GM23338 (cell line): Measurements from ENCODE around the gene EPHA8. TPM values are rescaled to one million over a fixed set of nuclear protein-coding genes. Genes with fewer than 3 reads are reported as not detected.

ENCODE experiments used
- ATAC-seq: fragments of 200-7000 bp; cut with Tn5 transposase; 3 replicates; pipeline ENCODE4 v1.9.1; 2020
- DNase-seq: peaks from one replicate; pipeline ENCODE4 v3.0.0-alpha.2; 2015; ENCODE audit warnings: low spot score
- H2AFZ ChIP-seq: fragments of 200-600 bp; sonication (generic); 2 replicates; pipeline ENCODE4 v1.8.0; 2016; ENCODE audit warnings: antibody characterized with exemption, mild to moderate bottlenecking, moderate library complexity
- H3F3A ChIP-seq: fragments of 200-600 bp; sonication (generic); replicated peaks from 2 replicates; pipeline ENCODE4 v1.8.0; 2017; ENCODE audit warnings: antibody characterized with exemption, mixed run types, low read depth
- H3K27ac ChIP-seq: fragments of 200-600 bp; sonication (generic); 2 replicates; pipeline ENCODE4 v1.6.1; 2016; ENCODE audit warnings: low read depth
- H3K27me3 ChIP-seq: fragments of 200-600 bp; sonication (generic); 2 replicates; pipeline ENCODE4 v1.8.0; 2016; ENCODE audit warnings: mild to moderate bottlenecking, mixed run types, moderate library complexity; ENCODE audit not compliant: insufficient read depth
- H3K36me3 ChIP-seq: fragments of 200-600 bp; sonication (generic); 2 replicates; pipeline ENCODE4 v1.8.0; 2016; ENCODE audit warnings: mild to moderate bottlenecking; ENCODE audit not compliant: insufficient read depth
- H3K4me1 ChIP-seq: fragments of 200-600 bp; sonication (generic); 2 replicates; pipeline ENCODE4 v1.8.0; 2016; ENCODE audit warnings: mild to moderate bottlenecking, moderate library complexity; ENCODE audit not compliant: insufficient read depth
- H3K4me2 ChIP-seq: fragments of 200-600 bp; sonication (generic); 2 replicates; pipeline ENCODE4 v1.7.1; 2017; ENCODE audit warnings: mixed run types
- H3K4me3 ChIP-seq: fragments of 200-600 bp; sonication (generic); 2 replicates; pipeline ENCODE4 v1.6.1; 2016; ENCODE audit warnings: mixed run types
- H3K79me2 ChIP-seq: fragments of 200-600 bp; sonication (generic); replicated peaks from 2 replicates; pipeline ENCODE4 v1.8.0; 2017; ENCODE audit warnings: mild to moderate bottlenecking; ENCODE audit not compliant: insufficient read depth
- H3K9me2 ChIP-seq: fragments of 200-600 bp; sonication (generic); 2 replicates; pipeline ENCODE4 v1.8.0; 2017; ENCODE audit not compliant: insufficient read depth
- H4K20me1 ChIP-seq: fragments of 200-600 bp; sonication (generic); replicated peaks from 2 replicates; pipeline ENCODE4 v1.8.0; 2017; ENCODE audit warnings: mild to moderate bottlenecking; ENCODE audit not compliant: insufficient read depth
- H3K27ac Mint-ChIP-seq: 2 replicates; pipeline ENCODE4 v1.8.0; 2020; ENCODE audit warnings: inconsistent platforms, mild to moderate bottlenecking, moderate library complexity, mixed read lengths
- H3K27me3 Mint-ChIP-seq: 3 replicates; pipeline ENCODE4 v1.8.0; 2022; ENCODE audit warnings: low read depth, mild to moderate bottlenecking, moderate library complexity, mixed read lengths, inconsistent platforms; ENCODE audit not compliant: insufficient read depth, poor library complexity
- H3K36me3 Mint-ChIP-seq: 3 replicates; pipeline ENCODE4 v1.8.0; 2021; ENCODE audit warnings: low read depth, mild to moderate bottlenecking, inconsistent platforms, moderate library complexity, mixed read lengths
- H3K4me1 Mint-ChIP-seq: 3 replicates; pipeline ENCODE4 v1.8.0; 2020; ENCODE audit warnings: mild to moderate bottlenecking, inconsistent platforms, mixed read lengths
- H3K4me3 Mint-ChIP-seq: 3 replicates; pipeline ENCODE4 v1.8.0; 2021; ENCODE audit warnings: moderate library complexity, mild to moderate bottlenecking, inconsistent platforms, mixed read lengths
- H3K9me3 Mint-ChIP-seq: 3 replicates; pipeline ENCODE4 v1.8.0; 2020; ENCODE audit warnings: moderate library complexity, mild to moderate bottlenecking, inconsistent platforms, mixed read lengths
- CREB1 ChIP-seq: fragments of 250-450 bp; sonication (Bioruptor Pico); IDR thresholded peaks from 2 replicates; pipeline ENCODE4 v1.5.0; 2020; ENCODE audit warnings: low read depth, mild to moderate bottlenecking, moderate library complexity
- CTCF ChIP-seq, 2 experiments: fragments of 200-600 bp in 1 of 2; sonication (generic) in 1 of 2; conservative IDR thresholded peaks; 2 replicates each; pipeline versions ENCODE4 v1.5.1 to v1.6.1; 2016 to 2017; ENCODE audit warnings: antibody characterized with exemption in 2 of 2, low read depth in 2 of 2, mild to moderate bottlenecking in 2 of 2, moderate library complexity in 1 of 2
- ETS1 ChIP-seq: IDR thresholded peaks from 2 replicates; pipeline ENCODE4 v1.6.1; 2016; ENCODE audit warnings: antibody characterized with exemption
- EZH2 ChIP-seq: fragments of 200-600 bp; sonication (generic); IDR thresholded peaks from one replicate; pipeline ENCODE4 v1.8.0; 2017; ENCODE audit warnings: antibody characterized with exemption, mild to moderate bottlenecking, low read depth; ENCODE audit not compliant: unreplicated experiment
- EZH2phosphoT487 ChIP-seq: fragments of 200-600 bp; sonication (generic); IDR thresholded peaks from one replicate; pipeline ENCODE4 v1.8.1; 2018; ENCODE audit warnings: antibody characterized with exemption; ENCODE audit not compliant: unreplicated experiment
- JUNB ChIP-seq: IDR thresholded peaks from one replicate; pipeline ENCODE4 v1.6.1; 2016; ENCODE audit warnings: antibody characterized with exemption; ENCODE audit not compliant: unreplicated experiment
- NANOG ChIP-seq: IDR thresholded peaks from 2 replicates; pipeline ENCODE4 v1.6.1; 2016; ENCODE audit warnings: antibody characterized with exemption, borderline replicate concordance
- POLR2AphosphoS5 ChIP-seq: IDR thresholded peaks from 2 replicates; pipeline ENCODE4 v1.6.1; 2016; ENCODE audit warnings: antibody characterized with exemption, low read depth
- REST ChIP-seq: IDR thresholded peaks from one replicate; pipeline ENCODE4 v1.6.1; 2018; ENCODE audit warnings: antibody characterized with exemption; ENCODE audit not compliant: unreplicated experiment
- STAT1 ChIP-seq: IDR thresholded peaks from one replicate; pipeline ENCODE4 v1.6.1; 2016; ENCODE audit warnings: antibody characterized with exemption; ENCODE audit not compliant: unreplicated experiment
- ZNF114 ChIP-seq: fragments of 250-450 bp; sonication (Bioruptor Pico); IDR thresholded peaks from 2 replicates; pipeline ENCODE4 v1.5.0; 2020; ENCODE audit warnings: mild to moderate bottlenecking, moderate library complexity
- ZNF331 ChIP-seq: fragments of 250-450 bp; sonication (Bioruptor Pico); IDR thresholded peaks from 2 replicates; pipeline ENCODE4 v1.5.0; 2020; ENCODE audit warnings: low read depth, mild to moderate bottlenecking, moderate library complexity
- ZNF462 ChIP-seq: fragments of 250-450 bp; sonication (Bioruptor Pico); IDR thresholded peaks from 2 replicates; pipeline ENCODE4 v1.5.0; 2020; ENCODE audit warnings: mild to moderate bottlenecking, moderate library complexity
- polyA plus RNA-seq: library from polyadenylated mRNA; unstranded; fragments of >200 nt; fragmentation: Nextera tagmentation; extraction: Ambion mirVana; gene quantifications from 2 replicates; pipeline ENCODE4 v1.2.1, GENCODE V29; 2016
- total RNA-seq: library from RNA; depleted of rRNA; stranded (reverse); fragments of >200 nt; shearing (Covaris generic); gene quantifications from 2 replicates; pipeline ENCODE4 v1.2.3, GENCODE V29; 2014

The EPHA8 gene
- total and polyA plus RNA-seq, 2 experiments from 2014 or later, result 2.3 to 5.0 TPM

GRCh38 chr1:22537441-22538139 is 25.7 kb upstream of the EPHA8 start:
- Histone ChIP-seq H3K36me3 (no peaks in the 10 kb centered on the region), H2AFZ (no peak overlapping the region), H3K4me2 (no peak overlapping the region), H3K27ac (no peak overlapping the region), H3K4me1 (no peaks in the 10 kb centered on the region), H3F3A (no peaks in the 10 kb centered on the region), H3K9me2 (no peaks in the 10 kb centered on the region), H3K79me2 (no peaks in the 10 kb centered on the region), H4K20me1 (no peaks in the 10 kb centered on the region), H3K4me3 (no peak overlapping the region), H3K27me3 (no peaks in the 10 kb centered on the region)
- Mint-ChIP-seq H3K4me1 (no peaks in the 10 kb centered on the region), H3K9me3 (no peaks in the 10 kb centered on the region), H3K27ac (no peak overlapping the region), H3K4me3 (no peak overlapping the region), H3K36me3 (no peaks in the 10 kb centered on the region), H3K27me3 (peaks cover 9% of the 10 kb centered on the region)
- DNase-seq (no peak), ATAC-seq (no peak)
- no peak for TF ChIP-seq REST
- no peak for TF ChIP-seq ZNF114
- no peak for TF ChIP-seq EZH2phosphoT487
- TF ChIP-seq NANOG, result no peak
- TF ChIP-seq EZH2, result no peak
- no peak for TF ChIP-seq ZNF462 (CRISPR knock-in tag)
- no peak for TF ChIP-seq POLR2AphosphoS5
- TF ChIP-seq STAT1, result no peak
- no peak for TF ChIP-seq ETS1
- no peak for TF ChIP-seq JUNB
- TF ChIP-seq CREB1 (CRISPR knock-in tag), result no peak
- no peak for TF ChIP-seq CTCF (conservative IDR thresholded peaks at IDR 0.05; ENCODE audit: low read depth in 2 of 2)
- no peak for TF ChIP-seq ZNF331 (CRISPR knock-in tag)
